Measurements from ENCODE around the gene KRTAP24-1. TPM values are rescaled to one million over a fixed set of nuclear protein-coding genes. Genes with fewer than 3 reads are reported as not detected.

KRTAP24-1 gene
- total RNA-seq, 1 donor from 2014 or later = 9.9 TPM

GRCh38 chr21:30234050-30234449, 48.7 kb downstream of the KRTAP24-1 start:
- DNase-seq (ENCODE audit: low spot score) = no peak

- no peak for DNase-seq (ENCODE audit: low spot score)
Observed at GRCh38 chr21:30233228-30234020, 49.3 kb downstream of the KRTAP24-1 start.

GRCh38 chr21:30232011-30232410, 50.7 kb downstream of the KRTAP24-1 start:
- no peak for DNase-seq (ENCODE audit: low spot score)

Other genes with a start within 250 kb of the KRTAP24-1 start
- not detected for gene CLDN17, start 116.1 kb downstream of the KRTAP24-1 start, total RNA-seq (ENCODE audit: insufficient read depth, low replicate concordance)
- 6.3 TPM for gene CLDN8, start 66.9 kb downstream of the KRTAP24-1 start, total RNA-seq (ENCODE audit: insufficient read depth, low replicate concordance)
- gene KRTAP25-1, start 6.6 kb upstream of the KRTAP24-1 start, total RNA-seq (ENCODE audit: insufficient read depth, low replicate concordance) = not detected
- gene KRTAP26-1, start 37.4 kb upstream of the KRTAP24-1 start, total RNA-seq (ENCODE audit: insufficient read depth, low replicate concordance) = not detected
- gene KRTAP27-1, start 54.7 kb upstream of the KRTAP24-1 start, total RNA-seq (ENCODE audit: insufficient read depth, low replicate concordance) = not detected
- not detected for gene KRTAP23-1, start 65.7 kb upstream of the KRTAP24-1 start, total RNA-seq (ENCODE audit: insufficient read depth, low replicate concordance)
- gene KRTAP13-2, start 89.3 kb upstream of the KRTAP24-1 start, total RNA-seq (ENCODE audit: insufficient read depth, low replicate concordance) = 1.2 TPM
- gene KRTAP13-1, start 113.1 kb upstream of the KRTAP24-1 start, total RNA-seq (ENCODE audit: insufficient read depth, low replicate concordance) = not detected
- not detected for gene KRTAP13-3, start 143.0 kb upstream of the KRTAP24-1 start, total RNA-seq (ENCODE audit: insufficient read depth, low replicate concordance)
- gene KRTAP13-4, start 147.3 kb upstream of the KRTAP24-1 start, total RNA-seq (ENCODE audit: insufficient read depth, low replicate concordance) = 3.4 TPM
- 5.5 TPM for gene KRTAP15-1, start 157.3 kb upstream of the KRTAP24-1 start, total RNA-seq (ENCODE audit: insufficient read depth, low replicate concordance)
- gene KRTAP19-1, start 197.4 kb upstream of the KRTAP24-1 start, total RNA-seq (ENCODE audit: insufficient read depth, low replicate concordance) = not detected
- gene KRTAP19-2, start 204.5 kb upstream of the KRTAP24-1 start, total RNA-seq (ENCODE audit: insufficient read depth, low replicate concordance) = 8.2 TPM
- gene KRTAP19-3, start 209.1 kb upstream of the KRTAP24-1 start, total RNA-seq (ENCODE audit: insufficient read depth, low replicate concordance) = not detected
- gene KRTAP19-4, start 214.2 kb upstream of the KRTAP24-1 start, total RNA-seq (ENCODE audit: insufficient read depth, low replicate concordance) = not detected
- 13.0 TPM for gene KRTAP19-5, start 219.2 kb upstream of the KRTAP24-1 start, total RNA-seq (ENCODE audit: insufficient read depth, low replicate concordance)

Data from umbilical cord (tissue), 2 donors.